EL (cell line): ENCODE results near the gene CBS.
"Not testable (repeated sequence)": the region's sequence is repeated elsewhere in the genome, so short reads cannot be mapped to it uniquely, and the experiment has no call there.

ENCODE experiments used
- DNase-seq: peaks from one replicate; pipeline ENCODE4 v3.0.0-alpha.2; 2016

CBS gene

GRCh38 chr21:43075170-43076022 is at the start of gene CBS:
Gene CBS (minus strand): TSS chr21:43075835. CDS start chr21:43072193, 3,642 bp downstream.
- DNase-seq = not testable (repeated sequence)

- not testable (repeated sequence) for DNase-seq
Observed at GRCh38 chr21:43115956-43116355, 40.3 kb upstream of the CBS start.

- DNase-seq = not testable (repeated sequence)
Observed at GRCh38 chr21:43114483-43114882, 38.8 kb upstream of the CBS start.

- not testable (repeated sequence) for DNase-seq
Observed at GRCh38 chr21:43109006-43109405, 33.4 kb upstream of the CBS start.

GRCh38 chr21:43108177-43108576 is 32.5 kb upstream of the CBS start:
- not testable (repeated sequence) for DNase-seq

GRCh38 chr21:43107794-43108137 is 32.1 kb upstream of the CBS start:
- not testable (repeated sequence) for DNase-seq

- DNase-seq = peak; percentile 0
Observed at GRCh38 chr21:43106965-43107793, 31.5 kb upstream of the CBS start, which contains the start of gene U2AF1. Gene U2AF1 (minus strand): TSS chr21:43107570. CDS start chr21:43107494, 76 bp downstream.

- not testable (repeated sequence) for DNase-seq
Observed at GRCh38 chr21:43104642-43105041, 29.0 kb upstream of the CBS start.

GRCh38 chr21:43102281-43102680 is 26.6 kb upstream of the CBS start:
- DNase-seq = not testable (repeated sequence)

GRCh38 chr21:43101676-43102075 is 26.0 kb upstream of the CBS start:
- not testable (repeated sequence) for DNase-seq

- DNase-seq = not testable (repeated sequence)
Observed at GRCh38 chr21:43101000-43101399, 25.4 kb upstream of the CBS start.

GRCh38 chr21:43091979-43092614 is 16.5 kb upstream of the CBS start:
- not testable (repeated sequence) for DNase-seq

- not testable (repeated sequence) for DNase-seq
Observed at GRCh38 chr21:43090947-43091346, 15.3 kb upstream of the CBS start.

- not testable (repeated sequence) for DNase-seq
Observed at GRCh38 chr21:43089463-43089862, 13.8 kb upstream of the CBS start.

GRCh38 chr21:43082587-43083300 is 7.1 kb upstream of the CBS start:
- not testable (repeated sequence) for DNase-seq

- not testable (repeated sequence) for DNase-seq
Observed at GRCh38 chr21:43076643-43077042, 1.0 kb upstream of the CBS start.

GRCh38 chr21:43076023-43076637 is 495 bp upstream of the CBS start:
- DNase-seq = not testable (repeated sequence)

GRCh38 chr21:43074401-43075169 is 1.1 kb downstream of the CBS start:
- not testable (repeated sequence) for DNase-seq

GRCh38 chr21:43072742-43073141 is 2.9 kb downstream of the CBS start:
- not testable (repeated sequence) for DNase-seq

GRCh38 chr21:43069682-43070081 is 6.0 kb downstream of the CBS start:
- DNase-seq = not testable (repeated sequence)

GRCh38 chr21:43068065-43068464 is 7.6 kb downstream of the CBS start:
- DNase-seq = not testable (repeated sequence)
